Activated CD4-positive, alpha-beta T cell treated with anti-CD3 and anti-CD28 coated beads, Interleukin-2, Interleukin-6, amounts not matched to agents 100 ng/mL and 50 ng/mL, durations not matched to agents 16 hours and 8 hours (primary cell): Measurements from ENCODE around the gene R3HDM4.
A peak's percentile ranks its signal among the peaks of the same experiment; 100 is the strongest.
"Not testable (repeated sequence)": the region's sequence is repeated elsewhere in the genome, so short reads cannot be mapped to it uniquely, and the experiment has no call there.

Experiments
- DNase-seq: peaks from one replicate; pipeline ENCODE4 v3.0.0-alpha.2; 2020

Gene R3HDM4

GRCh38 chr19:911197-912033, 1.6 kb downstream of the R3HDM4 start:
- no peak for DNase-seq

DNA sequence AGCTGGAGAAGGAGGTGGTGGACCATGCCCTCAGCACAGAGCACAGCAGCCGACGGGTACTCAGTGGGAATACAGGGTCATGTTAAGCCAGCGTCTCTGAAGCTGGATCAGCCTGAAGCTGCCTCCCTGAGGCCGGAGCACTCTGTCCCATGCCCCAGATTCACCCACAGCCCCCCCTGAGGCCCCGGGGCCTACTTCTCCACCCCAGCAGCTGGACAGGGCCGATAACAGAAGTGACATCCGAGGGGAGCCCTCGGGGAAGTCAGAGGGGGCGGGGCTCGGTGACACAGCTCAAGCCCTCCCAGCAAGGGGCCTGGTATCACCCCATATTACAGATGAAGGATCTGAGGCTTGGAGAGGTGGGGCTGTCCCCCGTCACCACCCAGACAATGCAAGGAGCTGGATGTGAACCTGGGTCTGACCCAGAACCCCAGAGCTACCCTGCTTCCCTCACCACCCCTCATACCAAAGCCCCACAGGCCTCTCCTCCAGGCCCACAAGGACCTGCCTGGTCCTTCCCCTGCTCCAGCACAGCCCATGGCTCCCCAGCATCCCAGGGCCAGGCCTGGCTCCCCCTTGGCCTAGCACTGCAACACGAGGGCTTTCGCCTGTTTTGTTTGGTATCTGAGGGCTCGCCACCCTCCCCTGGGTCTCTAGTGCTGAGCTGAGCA, 5.7 kb downstream of the R3HDM4 start:
- no peak for DNase-seq

- DNase-seq: no peak
Measured at GRCh38 chr19:906480-906879, 6.5 kb downstream of the R3HDM4 start.

DNA sequence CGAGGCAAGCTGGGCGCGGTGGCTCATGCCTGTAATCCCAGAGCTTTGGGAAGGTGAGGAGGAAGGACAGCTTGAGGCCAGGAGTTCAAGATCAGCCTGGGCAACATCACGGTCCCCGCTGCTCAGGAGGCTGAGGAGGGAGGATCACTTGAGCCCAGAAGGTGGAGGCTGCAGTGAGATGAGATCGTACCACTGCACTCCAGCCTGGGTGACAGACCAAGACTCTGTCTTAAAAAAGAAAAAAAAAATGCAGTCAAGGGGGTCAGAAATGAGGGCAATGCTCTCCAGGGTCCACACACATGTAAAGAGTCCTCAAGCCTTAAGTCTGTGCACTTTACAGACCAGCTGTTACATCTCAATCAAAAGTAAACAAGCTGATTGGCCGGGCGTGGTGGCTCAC, 8.5 kb downstream of the R3HDM4 start:
- DNase-seq: no peak

- no peak for DNase-seq
Measured at GRCh38 chr19:903266-903797, 9.7 kb downstream of the R3HDM4 start.

DNA sequence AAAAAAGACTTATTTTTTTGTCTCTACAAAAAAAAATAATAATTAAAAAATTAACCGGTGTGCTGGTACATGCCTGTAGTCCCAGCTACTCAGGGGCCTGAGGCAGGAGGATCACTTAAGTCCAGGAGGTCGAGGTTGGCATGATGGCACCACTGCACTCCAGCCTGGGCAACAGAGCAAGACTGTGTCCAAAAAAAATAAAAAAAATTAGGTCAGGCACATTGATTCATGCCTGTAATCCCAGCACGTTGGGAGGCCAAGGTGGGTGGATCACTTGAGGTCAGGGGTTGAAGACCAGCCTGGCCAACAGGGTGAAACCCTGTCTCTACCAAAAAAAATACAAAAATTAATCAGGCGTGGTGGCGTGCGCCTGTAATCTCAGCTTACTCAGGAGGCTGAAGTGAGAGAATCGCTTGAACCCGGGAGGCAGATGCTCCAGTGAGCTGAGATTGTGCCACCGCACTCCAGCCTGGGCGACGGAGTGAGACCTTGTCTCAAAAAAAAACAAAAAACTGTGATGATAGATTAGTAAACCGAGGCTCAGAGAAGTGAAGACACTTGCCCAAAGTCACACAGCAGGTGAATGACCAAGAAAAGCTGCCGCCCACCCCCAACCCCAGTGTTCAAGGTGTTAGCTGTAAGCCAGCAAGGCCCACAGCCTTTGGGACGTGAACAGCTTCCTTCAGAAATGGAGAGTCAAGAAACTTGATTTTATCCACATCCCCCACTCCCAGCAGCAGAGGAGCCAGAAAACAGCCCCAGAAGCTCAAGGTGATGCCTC, 10.4 kb downstream of the R3HDM4 start:
- no peak for DNase-seq

DNA sequence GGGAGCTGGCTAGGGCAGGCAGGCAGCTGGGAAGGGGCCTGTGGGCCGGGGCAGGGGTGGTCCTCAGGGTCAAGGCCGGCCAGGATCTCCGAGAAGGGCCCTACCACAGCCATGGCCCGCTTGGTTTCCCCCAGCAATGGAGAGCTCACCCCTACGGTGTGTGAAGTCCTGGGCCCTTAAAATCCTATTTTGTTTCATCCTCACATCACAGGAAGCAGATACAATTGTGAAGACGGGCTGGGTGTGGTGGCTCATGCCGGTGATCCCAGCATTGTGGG, 11.0 kb downstream of the R3HDM4 start:
- no peak for DNase-seq

- DNase-seq: no peak
Measured at GRCh38 chr19:901216-902092, 11.6 kb downstream of the R3HDM4 start.

GRCh38 chr19:900302-901111, 12.5 kb downstream of the R3HDM4 start:
- DNase-seq: peak; percentile 45

- no peak for DNase-seq
Measured at GRCh38 chr19:900043-900301, 13.0 kb downstream of the R3HDM4 start.

DNA sequence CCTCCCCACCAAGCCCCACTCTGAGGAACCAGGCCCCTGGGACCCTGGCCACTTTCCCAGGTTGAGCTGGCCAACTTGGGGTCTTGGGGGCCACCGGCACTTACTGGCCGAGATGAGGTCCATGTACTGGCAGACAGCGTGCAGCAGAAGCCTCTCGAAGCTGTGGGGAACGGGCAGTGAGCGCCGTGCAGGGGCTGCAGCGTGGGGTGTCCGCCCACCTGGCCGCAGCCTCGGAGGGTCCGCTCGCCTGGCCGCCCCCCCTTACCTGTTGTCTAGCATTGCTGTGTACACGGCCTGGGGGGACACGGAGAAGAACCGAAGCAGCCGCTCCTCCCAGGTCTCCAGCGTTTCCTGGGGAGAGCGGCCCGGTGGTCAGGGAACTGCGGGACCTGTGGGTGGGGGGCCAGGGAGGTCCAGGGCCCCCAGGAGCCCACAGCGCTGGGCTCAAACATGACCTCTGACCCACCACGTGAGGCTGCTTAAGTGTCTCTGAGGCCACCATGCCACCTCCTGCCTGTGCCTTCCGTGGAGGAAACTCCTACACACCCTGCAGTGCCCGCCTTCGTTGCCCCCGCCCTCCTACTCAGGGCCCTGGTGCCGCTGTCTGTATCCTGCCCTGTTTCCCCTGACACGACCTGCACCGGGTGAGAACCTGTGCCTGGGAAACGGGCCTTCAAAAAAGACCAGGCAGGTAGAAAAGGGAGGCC, 13.5 kb downstream of the R3HDM4 start:
- DNase-seq: no peak

DNA sequence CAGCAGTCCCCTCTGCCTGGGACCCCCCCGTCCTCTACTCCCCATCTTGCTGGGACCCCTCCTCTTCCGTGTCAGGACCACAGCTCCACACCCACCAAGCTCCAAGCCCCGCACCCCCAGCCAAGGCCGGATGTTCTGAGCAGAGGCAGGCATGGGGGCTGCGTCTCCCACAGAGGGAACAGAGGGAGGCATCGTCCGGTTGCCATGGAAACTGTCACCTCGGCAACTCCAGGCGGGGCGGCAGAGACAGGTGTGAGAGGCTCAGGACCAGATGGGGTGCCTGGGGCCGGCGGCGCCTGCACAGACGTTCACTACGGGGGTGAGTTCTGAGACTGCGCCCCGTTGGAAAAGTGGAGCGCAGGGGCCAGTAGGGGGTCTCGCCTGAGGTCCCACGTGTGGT, 14.4 kb downstream of the R3HDM4 start:
- no peak for DNase-seq

GRCh38 chr19:897442-898039, 15.5 kb downstream of the R3HDM4 start:
- DNase-seq: no peak

- DNase-seq: no peak
Measured at GRCh38 chr19:896999-897398, 16.0 kb downstream of the R3HDM4 start.

- no peak for DNase-seq
Measured at GRCh38 chr19:896434-896833, 16.6 kb downstream of the R3HDM4 start.

GRCh38 chr19:892894-893689, 19.9 kb downstream of the R3HDM4 start, which contains the start of the genes MED16 and RNU6-9:
TSS of gene MED16 (minus strand) at chr19:893187. CDS start at chr19:891131, 2,056 bp downstream.
TSS of gene RNU6-9 (plus strand) at chr19:893484.
- DNase-seq: peak; percentile 93

GRCh38 chr19:892243-892893, 20.7 kb downstream of the R3HDM4 start:
- DNase-seq: peak; percentile 30

- DNase-seq: not testable (repeated sequence)
Measured at GRCh38 chr19:891421-892200, 21.4 kb downstream of the R3HDM4 start.
